Mucosa of rectum (tissue), 2 donors: ENCODE results near the gene CRYAB.
A peak's percentile ranks its signal among the peaks of the same experiment; 100 is the strongest.

Experiments used
- H3K27ac ChIP-seq, 2 donors: one replicate each; pipeline ENCODE4 v1.7.0; 2013; ENCODE audit warnings: inconsistent platforms in 2 of 2, low read depth in 2 of 2, low read length in 2 of 2
- H3K27me3 ChIP-seq, 2 donors: one replicate each; pipeline ENCODE4 v1.7.0; 2013; ENCODE audit warnings: low read length in 2 of 2; ENCODE audit not compliant: control insufficient read depth in 2 of 2, insufficient read depth in 2 of 2
- H3K36me3 ChIP-seq, 2 donors: one replicate each; pipeline ENCODE4 v1.7.0; 2013; ENCODE audit warnings: low read length in 2 of 2; ENCODE audit not compliant: control insufficient read depth in 2 of 2, insufficient read depth in 2 of 2
- H3K4me1 ChIP-seq, 2 donors: one replicate each; pipeline ENCODE4 v1.7.0; 2013; ENCODE audit warnings: low read length in 2 of 2, mild to moderate bottlenecking in 1 of 2; ENCODE audit not compliant: control insufficient read depth in 2 of 2, insufficient read depth in 2 of 2
- H3K4me3 ChIP-seq, 2 donors: one replicate each; pipeline ENCODE4 v1.7.0; 2013; ENCODE audit warnings: low read length in 2 of 2
- H3K9ac ChIP-seq, 2 donors: one replicate each; pipeline ENCODE4 v1.7.0; 2013; ENCODE audit warnings: low read length in 2 of 2, low read depth in 1 of 2, mild to moderate bottlenecking in 1 of 2
- H3K9me3 ChIP-seq, 2 donors: one replicate each; pipeline ENCODE4 v1.7.0; 2013; ENCODE audit warnings: low read length in 2 of 2; ENCODE audit not compliant: control insufficient read depth in 2 of 2
- donor health status: healthy.
- donor health status: Normal muscosa, but diverticular disease.

CRYAB gene

GRCh38 chr11:111911563-111912401 is at the start of gene CRYAB:
Gene CRYAB, minus strand, starts transcription at chr11:111911770. Its CDS starts 46 bp downstream, at chr11:111911724.
- peaks cover 0 to 4% of the 10 kb centered on the region in 2 donors for H3K27me3 ChIP-seq
- H3K4me1 ChIP-seq = peaks cover 0 to 2% of the 10 kb centered on the region in 2 donors
- H3K27ac ChIP-seq = peak within 1 kb of the TSS; percentile 69 to 75
- peak within 1 kb of the TSS in 1 of 2 donors; percentile 58 for H3K9ac ChIP-seq
- H3K36me3 ChIP-seq = no peaks in the 10 kb centered on the region
- no peaks in the 10 kb centered on the region for H3K9me3 ChIP-seq
- peak within 1 kb of the TSS; percentile 37 to 51 for H3K4me3 ChIP-seq

DNA sequence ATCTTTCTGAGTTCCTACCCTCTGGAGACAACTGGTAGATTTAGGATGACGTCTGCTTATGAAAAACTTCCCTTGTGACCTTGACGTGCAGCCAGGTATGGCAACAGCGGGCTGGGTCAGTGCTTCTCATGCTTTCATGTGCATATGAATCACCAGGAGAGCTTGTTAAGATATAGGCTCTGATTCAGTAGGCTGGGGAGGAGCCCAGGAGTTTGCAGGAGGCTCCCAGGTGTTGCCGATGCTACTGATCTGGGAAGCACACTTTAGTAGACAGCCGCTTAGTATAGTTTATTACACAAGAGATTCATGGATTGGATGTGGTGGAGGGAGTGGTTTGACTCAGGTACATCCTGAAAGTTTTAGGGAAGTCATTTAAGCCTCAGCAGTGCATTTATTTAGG is 49.3 kb upstream of the CRYAB start:
- H3K4me3 ChIP-seq = no peak overlapping the region
- no peaks in the 10 kb centered on the region for H3K27me3 ChIP-seq
- H3K27ac ChIP-seq = no peak overlapping the region
- H3K4me1 ChIP-seq = no peaks in the 10 kb centered on the region
- H3K36me3 ChIP-seq = no peaks in the 10 kb centered on the region
- H3K9ac ChIP-seq = no peak overlapping the region
- no peaks in the 10 kb centered on the region for H3K9me3 ChIP-seq

- H3K4me1 ChIP-seq = no peaks in the 10 kb centered on the region
- H3K9me3 ChIP-seq = no peaks in the 10 kb centered on the region
- H3K9ac ChIP-seq = no peak overlapping the region
- no peaks in the 10 kb centered on the region for H3K27me3 ChIP-seq
- H3K36me3 ChIP-seq = no peaks in the 10 kb centered on the region
- no peak overlapping the region for H3K4me3 ChIP-seq
- H3K27ac ChIP-seq = no peak overlapping the region
These were observed 46.3 kb upstream of the CRYAB start for GRCh38 chr11:111957663-111958444.

DNA sequence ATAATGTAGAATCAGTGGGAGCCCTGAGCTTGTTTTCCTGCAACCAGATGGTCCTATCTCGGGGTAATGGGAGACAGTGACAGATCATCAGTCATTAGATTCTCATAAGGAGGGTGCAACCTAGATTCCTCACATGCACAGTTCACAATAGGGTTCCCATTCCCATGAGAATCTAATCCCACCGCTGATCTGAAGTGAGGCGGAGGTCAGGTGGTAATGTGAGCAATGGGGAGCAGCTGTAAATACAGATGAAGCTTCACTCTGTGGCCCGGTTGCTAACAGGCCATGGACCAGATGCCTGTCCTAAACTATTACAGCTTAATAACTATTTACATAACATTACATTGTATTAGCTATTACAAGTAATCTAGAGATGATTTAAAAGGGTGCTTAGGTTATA is 42.6 kb upstream of the CRYAB start:
- no peaks in the 10 kb centered on the region for H3K9me3 ChIP-seq
- no peaks in the 10 kb centered on the region for H3K4me1 ChIP-seq
- H3K4me3 ChIP-seq = no peak overlapping the region

GRCh38 chr11:111951565-111951964 is 40.0 kb upstream of the CRYAB start:
- H3K9me3 ChIP-seq = no peaks in the 10 kb centered on the region
- no peak overlapping the region for H3K9ac ChIP-seq
- no peaks in the 10 kb centered on the region for H3K27me3 ChIP-seq
- no peaks in the 10 kb centered on the region for H3K4me1 ChIP-seq
- no peak overlapping the region for H3K27ac ChIP-seq
- H3K36me3 ChIP-seq = no peaks in the 10 kb centered on the region
- no peak overlapping the region for H3K4me3 ChIP-seq

More for the DNA sequence above, 42.6 kb upstream of the CRYAB start:
- no peak overlapping the region for H3K9ac ChIP-seq
- H3K27me3 ChIP-seq = no peaks in the 10 kb centered on the region
- H3K27ac ChIP-seq = no peak overlapping the region
- no peaks in the 10 kb centered on the region for H3K36me3 ChIP-seq

- Histone ChIP-seq H3K4me3 (no peak overlapping the region), H3K36me3 (no peaks in the 10 kb centered on the region), H3K9ac (no peak overlapping the region), H3K9me3 (no peaks in the 10 kb centered on the region), H3K27me3 (no peaks in the 10 kb centered on the region), H3K27ac (no peak overlapping the region), H3K4me1 (no peaks in the 10 kb centered on the region)
These were observed 38.2 kb upstream of the CRYAB start for GRCh38 chr11:111949519-111950426.

- Histone ChIP-seq H3K4me3 (no peak overlapping the region), H3K9ac (no peak overlapping the region), H3K9me3 (no peaks in the 10 kb centered on the region), H3K36me3 (no peaks in the 10 kb centered on the region), H3K27ac (no peak overlapping the region), H3K27me3 (no peaks in the 10 kb centered on the region), H3K4me1 (no peaks in the 10 kb centered on the region)
These were observed 35.6 kb upstream of the CRYAB start for GRCh38 chr11:111947143-111947542.

DNA sequence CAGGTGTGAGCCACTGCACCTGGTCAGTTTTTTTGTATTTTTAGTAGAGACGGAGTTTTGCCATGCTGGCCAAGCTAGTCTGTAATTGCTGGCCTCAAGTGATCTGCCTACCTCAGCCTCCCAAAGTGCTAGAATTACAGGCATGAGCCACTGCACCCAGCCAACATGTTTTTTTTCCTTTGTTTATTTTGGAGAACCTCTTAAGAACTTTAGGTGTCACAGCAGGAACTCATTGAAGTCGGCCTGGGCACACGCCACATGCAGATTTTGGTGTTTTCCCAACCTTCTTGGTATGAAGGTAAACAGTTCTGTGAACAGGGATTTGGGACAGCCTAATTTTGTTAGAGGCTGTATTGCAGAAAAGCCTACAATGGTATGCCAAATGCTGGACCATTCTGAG is 34.9 kb upstream of the CRYAB start:
- no peaks in the 10 kb centered on the region for H3K4me1 ChIP-seq
- H3K27me3 ChIP-seq = no peaks in the 10 kb centered on the region
- no peak overlapping the region for H3K27ac ChIP-seq
- no peak overlapping the region for H3K4me3 ChIP-seq
- H3K9ac ChIP-seq = no peak overlapping the region
- H3K36me3 ChIP-seq = no peaks in the 10 kb centered on the region
- H3K9me3 ChIP-seq = no peaks in the 10 kb centered on the region

GRCh38 chr11:111945198-111945597 is 33.6 kb upstream of the CRYAB start:
- Histone ChIP-seq H3K27ac (peak overlapping the region in 1 of 2 donors; percentile 6), H3K4me3 (no peak overlapping the region)

More at GRCh38 chr11:111945198-111945597, 33.6 kb upstream of the CRYAB start:
- Histone ChIP-seq H3K9ac (no peak overlapping the region), H3K4me1 (no peaks in the 10 kb centered on the region), H3K27me3 (no peaks in the 10 kb centered on the region), H3K36me3 (no peaks in the 10 kb centered on the region), H3K9me3 (no peaks in the 10 kb centered on the region)
